Measurements from ENCODE around the gene ZNF532. TPM values are rescaled to one million over a fixed set of nuclear protein-coding genes. Genes with fewer than 3 reads are reported as not detected.
A peak's percentile ranks its signal among the peaks of the same experiment; 100 is the strongest.
"Not testable (repeated sequence)": the region's sequence is repeated elsewhere in the genome, so short reads cannot be mapped to it uniquely, and the experiment has no call there.

ZNF532 gene
- total RNA-seq: 69.4 TPM

GRCh38 chr18:58864146-58865032 is at the start of gene ZNF532:
ZNF532 (plus strand) TSS chr18:58864877. CDS start in a region left out here.
- no peaks in the 10 kb centered on the region for H3K9me3 ChIP-seq (ENCODE audit: control insufficient read depth in 3 of 3, low read length in 3 of 3)
- peaks cover 10 to 16% (median 13%) of the 10 kb centered on the region in 3 donors for H3K36me3 ChIP-seq (ENCODE audit: control insufficient read depth in 3 of 3, insufficient read depth in 3 of 3, low read length in 3 of 3)
- peak within 1 kb of the TSS; percentile 87 for H3K27ac ChIP-seq (ENCODE audit: low read depth, low read length)
- H3K4me3 ChIP-seq (ENCODE audit: low read length in 3 of 3): peak within 1 kb of the TSS; percentile 24 to 61 (median 50)
- H3K27me3 ChIP-seq (ENCODE audit: control insufficient read depth in 3 of 3, insufficient read depth in 3 of 3, low read length in 3 of 3): no peaks in the 10 kb centered on the region
- H3K4me1 ChIP-seq (ENCODE audit: control insufficient read depth in 3 of 3, insufficient read depth in 3 of 3, low read length in 3 of 3): peaks cover 53 to 64% (median 62%) of the 10 kb centered on the region in 3 donors
- peak within 1 kb of the TSS; percentile 70 to 84 (median 71) for H3K9ac ChIP-seq (ENCODE audit: low read depth in 1 of 3, low read length in 3 of 3)

- H3K27me3 ChIP-seq (ENCODE audit: control insufficient read depth in 3 of 3, insufficient read depth in 3 of 3, low read length in 3 of 3): no peaks in the 10 kb centered on the region
- H3K9ac ChIP-seq (ENCODE audit: low read depth in 1 of 3, low read length in 3 of 3): no peak overlapping the region
- H3K27ac ChIP-seq (ENCODE audit: low read depth, low read length): no peak overlapping the region
- H3K4me1 ChIP-seq (ENCODE audit: control insufficient read depth in 3 of 3, insufficient read depth in 3 of 3, low read length in 3 of 3): no peaks in the 10 kb centered on the region
- no peak overlapping the region for H3K4me3 ChIP-seq (ENCODE audit: low read length in 3 of 3)
- H3K36me3 ChIP-seq (ENCODE audit: control insufficient read depth in 3 of 3, insufficient read depth in 3 of 3, low read length in 3 of 3): no peaks in the 10 kb centered on the region
- no peaks in the 10 kb centered on the region for H3K9me3 ChIP-seq (ENCODE audit: control insufficient read depth in 3 of 3, low read length in 3 of 3)
Observed at GRCh38 chr18:58819051-58819450, 45.6 kb upstream of the ZNF532 start.

GRCh38 chr18:58820251-58820650 is 44.4 kb upstream of the ZNF532 start:
- H3K27ac ChIP-seq (ENCODE audit: low read depth, low read length): no peak overlapping the region
- no peaks in the 10 kb centered on the region for H3K9me3 ChIP-seq (ENCODE audit: control insufficient read depth in 3 of 3, low read length in 3 of 3)
- H3K9ac ChIP-seq (ENCODE audit: low read depth in 1 of 3, low read length in 3 of 3): no peak overlapping the region
- H3K36me3 ChIP-seq (ENCODE audit: control insufficient read depth in 3 of 3, insufficient read depth in 3 of 3, low read length in 3 of 3): no peaks in the 10 kb centered on the region
- no peak overlapping the region for H3K4me3 ChIP-seq (ENCODE audit: low read length in 3 of 3)
- H3K27me3 ChIP-seq (ENCODE audit: control insufficient read depth in 3 of 3, insufficient read depth in 3 of 3, low read length in 3 of 3): no peaks in the 10 kb centered on the region
- H3K4me1 ChIP-seq (ENCODE audit: control insufficient read depth in 3 of 3, insufficient read depth in 3 of 3, low read length in 3 of 3): no peaks in the 10 kb centered on the region

- Histone ChIP-seq H3K9me3 (ENCODE audit: control insufficient read depth in 3 of 3, low read length in 3 of 3) (no peaks in the 10 kb centered on the region), H3K36me3 (ENCODE audit: control insufficient read depth in 3 of 3, insufficient read depth in 3 of 3, low read length in 3 of 3) (no peaks in the 10 kb centered on the region), H3K4me1 (ENCODE audit: control insufficient read depth in 3 of 3, insufficient read depth in 3 of 3, low read length in 3 of 3) (no peaks in the 10 kb centered on the region), H3K27me3 (ENCODE audit: control insufficient read depth in 3 of 3, insufficient read depth in 3 of 3, low read length in 3 of 3) (no peaks in the 10 kb centered on the region), H3K4me3 (ENCODE audit: low read length in 3 of 3) (no peak overlapping the region), H3K9ac (ENCODE audit: low read depth in 1 of 3, low read length in 3 of 3) (no peak overlapping the region), H3K27ac (ENCODE audit: low read depth, low read length) (no peak overlapping the region)
Observed at GRCh38 chr18:58822944-58823343, 41.7 kb upstream of the ZNF532 start.

GRCh38 chr18:58823412-58823811 is 41.3 kb upstream of the ZNF532 start:
- Histone ChIP-seq H3K27ac (ENCODE audit: low read depth, low read length) (no peak overlapping the region), H3K4me3 (ENCODE audit: low read length in 3 of 3) (no peak overlapping the region), H3K9ac (ENCODE audit: low read depth in 1 of 3, low read length in 3 of 3) (no peak overlapping the region), H3K9me3 (ENCODE audit: control insufficient read depth in 3 of 3, low read length in 3 of 3) (no peaks in the 10 kb centered on the region), H3K27me3 (ENCODE audit: control insufficient read depth in 3 of 3, insufficient read depth in 3 of 3, low read length in 3 of 3) (no peaks in the 10 kb centered on the region), H3K36me3 (ENCODE audit: control insufficient read depth in 3 of 3, insufficient read depth in 3 of 3, low read length in 3 of 3) (no peaks in the 10 kb centered on the region), H3K4me1 (ENCODE audit: control insufficient read depth in 3 of 3, insufficient read depth in 3 of 3, low read length in 3 of 3) (peaks cover 0 to under 1% (median 0%) of the 10 kb centered on the region in 3 donors)

GRCh38 chr18:58826926-58827325 is 37.8 kb upstream of the ZNF532 start:
- not testable (repeated sequence) for H3K36me3 ChIP-seq (ENCODE audit: control insufficient read depth in 3 of 3, insufficient read depth in 3 of 3, low read length in 3 of 3); H3K4me1 ChIP-seq (ENCODE audit: control insufficient read depth in 3 of 3, insufficient read depth in 3 of 3, low read length in 3 of 3); H3K9ac ChIP-seq (ENCODE audit: low read depth in 1 of 3, low read length in 3 of 3); H3K4me3 ChIP-seq (ENCODE audit: low read length in 3 of 3); H3K27me3 ChIP-seq (ENCODE audit: control insufficient read depth in 3 of 3, insufficient read depth in 3 of 3, low read length in 3 of 3); H3K27ac ChIP-seq (ENCODE audit: low read depth, low read length); H3K9me3 ChIP-seq (ENCODE audit: control insufficient read depth in 3 of 3, low read length in 3 of 3)

GRCh38 chr18:58827428-58827827 is 37.2 kb upstream of the ZNF532 start:
- Histone ChIP-seq H3K36me3 (ENCODE audit: control insufficient read depth in 3 of 3, insufficient read depth in 3 of 3, low read length in 3 of 3) (no peaks in the 10 kb centered on the region), H3K4me1 (ENCODE audit: control insufficient read depth in 3 of 3, insufficient read depth in 3 of 3, low read length in 3 of 3) (peaks cover 7 to 8% (median 8%) of the 10 kb centered on the region in 3 donors), H3K27me3 (ENCODE audit: control insufficient read depth in 3 of 3, insufficient read depth in 3 of 3, low read length in 3 of 3) (no peaks in the 10 kb centered on the region), H3K9ac (ENCODE audit: low read depth in 1 of 3, low read length in 3 of 3) (no peak overlapping the region), H3K27ac (ENCODE audit: low read depth, low read length) (no peak overlapping the region), H3K9me3 (ENCODE audit: control insufficient read depth in 3 of 3, low read length in 3 of 3) (no peaks in the 10 kb centered on the region), H3K4me3 (ENCODE audit: low read length in 3 of 3) (no peak overlapping the region)

- H3K27ac ChIP-seq (ENCODE audit: low read depth, low read length): no peak overlapping the region
Observed at GRCh38 chr18:58827886-58828285, 36.8 kb upstream of the ZNF532 start.

GRCh38 chr18:58828399-58829121 is 36.1 kb upstream of the ZNF532 start:
- H3K36me3 ChIP-seq (ENCODE audit: control insufficient read depth in 3 of 3, insufficient read depth in 3 of 3, low read length in 3 of 3): no peaks in the 10 kb centered on the region

More at GRCh38 chr18:58827886-58828285, 36.8 kb upstream of the ZNF532 start:
- no peaks in the 10 kb centered on the region for H3K36me3 ChIP-seq (ENCODE audit: control insufficient read depth in 3 of 3, insufficient read depth in 3 of 3, low read length in 3 of 3)
- H3K27me3 ChIP-seq (ENCODE audit: control insufficient read depth in 3 of 3, insufficient read depth in 3 of 3, low read length in 3 of 3): no peaks in the 10 kb centered on the region
- no peaks in the 10 kb centered on the region for H3K9me3 ChIP-seq (ENCODE audit: control insufficient read depth in 3 of 3, low read length in 3 of 3)
- H3K4me1 ChIP-seq (ENCODE audit: control insufficient read depth in 3 of 3, insufficient read depth in 3 of 3, low read length in 3 of 3): peaks cover 7 to 8% (median 8%) of the 10 kb centered on the region in 3 donors
- H3K9ac ChIP-seq (ENCODE audit: low read depth in 1 of 3, low read length in 3 of 3): no peak overlapping the region
- H3K4me3 ChIP-seq (ENCODE audit: low read length in 3 of 3): no peak overlapping the region

GRCh38 chr18:58829263-58829662 is 35.4 kb upstream of the ZNF532 start:
- Histone ChIP-seq H3K27ac (ENCODE audit: low read depth, low read length) (peak overlapping the region; percentile 60), H3K4me1 (ENCODE audit: control insufficient read depth in 3 of 3, insufficient read depth in 3 of 3, low read length in 3 of 3) (peaks cover 7 to 8% (median 8%) of the 10 kb centered on the region in 3 donors), H3K9me3 (ENCODE audit: control insufficient read depth in 3 of 3, low read length in 3 of 3) (no peaks in the 10 kb centered on the region), H3K27me3 (ENCODE audit: control insufficient read depth in 3 of 3, insufficient read depth in 3 of 3, low read length in 3 of 3) (no peaks in the 10 kb centered on the region), H3K4me3 (ENCODE audit: low read length in 3 of 3) (no peak overlapping the region), H3K9ac (ENCODE audit: low read depth in 1 of 3, low read length in 3 of 3) (peak overlapping the region in 1 of 3 donors; percentile 20), H3K36me3 (ENCODE audit: control insufficient read depth in 3 of 3, insufficient read depth in 3 of 3, low read length in 3 of 3) (no peaks in the 10 kb centered on the region)

More at GRCh38 chr18:58828399-58829121, 36.1 kb upstream of the ZNF532 start:
- no peaks in the 10 kb centered on the region for H3K9me3 ChIP-seq (ENCODE audit: control insufficient read depth in 3 of 3, low read length in 3 of 3)
- H3K4me3 ChIP-seq (ENCODE audit: low read length in 3 of 3): no peak overlapping the region
- H3K9ac ChIP-seq (ENCODE audit: low read depth in 1 of 3, low read length in 3 of 3): no peak overlapping the region
- peaks cover 7 to 8% (median 8%) of the 10 kb centered on the region in 3 donors for H3K4me1 ChIP-seq (ENCODE audit: control insufficient read depth in 3 of 3, insufficient read depth in 3 of 3, low read length in 3 of 3)
- H3K27ac ChIP-seq (ENCODE audit: low read depth, low read length): peak overlapping the region; percentile 60
- no peaks in the 10 kb centered on the region for H3K27me3 ChIP-seq (ENCODE audit: control insufficient read depth in 3 of 3, insufficient read depth in 3 of 3, low read length in 3 of 3)

All from skeletal muscle tissue (tissue), 4 donors.